Esophagus muscularis mucosa (tissue), 4 donors: ENCODE data around the gene JPH4. TPM values are rescaled to one million over a fixed set of nuclear protein-coding genes. Genes with fewer than 3 reads are reported as not detected.

ENCODE experiments used
- DNase-seq: peaks from one replicate; pipeline ENCODE4 v3.0.0-alpha.2; 2017; ENCODE audit errors: extremely low spot score
- H3K27ac ChIP-seq, 4 donors: fragments of 200-600 bp; sonication (generic); replicated peaks in 1 of 4; 1 replicate in 3 of 4; 2 replicates in 1 of 4; pipeline ENCODE4 v1.5.1; 2016 to 2019; ENCODE audit warnings: mild to moderate bottlenecking in 1 of 4
- H3K27me3 ChIP-seq, 4 donors: fragments of 200-600 bp; sonication (generic); one replicate each; pipeline versions ENCODE4 v1.5.1 to v1.6.0; 2016 to 2019
- H3K36me3 ChIP-seq, 4 donors: fragments of 200-600 bp; sonication (generic); one replicate each; pipeline ENCODE4 v1.5.1; 2016 to 2019
- H3K4me1 ChIP-seq, 4 donors: fragments of 200-600 bp; sonication (generic); one replicate each; pipeline ENCODE4 v1.5.1; 2016 to 2019
- H3K4me3 ChIP-seq, 4 donors: fragments of 200-600 bp; sonication (generic); 1 replicate in 2 of 4; 2 replicates in 2 of 4; pipeline ENCODE4 v1.5.1; 2016 to 2019; ENCODE audit warnings: mild to moderate bottlenecking in 4 of 4, moderate library complexity in 1 of 4
- H3K9me3 ChIP-seq, 4 donors: fragments of 200-600 bp; sonication (generic); 1 replicate in 3 of 4; 2 replicates in 1 of 4; pipeline ENCODE4 v1.5.1; 2016 to 2019
- EP300 ChIP-seq: sonication (generic); formaldehyde crosslinking; IDR thresholded peaks from one replicate; pipeline ENCODE4 v1.6.1; 2017; ENCODE audit warnings: antibody characterized with exemption
- POLR2A ChIP-seq: fragments of 450-650 bp; IDR thresholded peaks from one replicate; pipeline ENCODE4 v1.6.1; 2017; ENCODE audit warnings: antibody characterized with exemption, moderate library complexity, mild to moderate bottlenecking, low read depth
- POLR2AphosphoS5 ChIP-seq, 2 donors: sonication (generic); formaldehyde crosslinking; IDR thresholded peaks; one replicate each; pipeline ENCODE4 v1.6.1; 2017; ENCODE audit warnings: antibody characterized with exemption in 2 of 2
- WGBS: methylation state at CpG from one replicate; pipeline ENCODE4 v1.1.5; 2018; 5-methylcytosine and 5-hydroxymethylcytosine counted together
- intact Hi-C: fragments of 100-400 bp; cut with DNase I; formaldehyde crosslinking; loops from one replicate; pipeline ENCODE4 v1.15.1; 2023
- total RNA-seq, 4 donors: library from RNA; depleted of rRNA; stranded (reverse); fragments of >200 nt; gene quantifications; one replicate each; pipeline versions ENCODE4 v1.1.0 to v1.2.1, GENCODE V29; 2016
- TF ChIP-seq, protein P1 (sequence below), 3 experiments: fragments of 200-600 bp in 2 of 3; fragments of 450-650 bp in 1 of 3; sonication (generic) in 2 of 3; IDR thresholded peaks; one replicate each; pipeline ENCODE4 v1.5.1; 2017 to 2019; ENCODE audit warnings: antibody characterized with exemption in 3 of 3, mild to moderate bottlenecking in 2 of 3, moderate library complexity in 1 of 3

JPH4 gene
- total RNA-seq, 4 donors from 2014 or later: 0.83 to 2.8 (median 2.0) TPM

GRCh38 chr14:23577710-23578392 is 739 bp downstream of the JPH4 start:
- no peak for DNase-seq

DNA sequence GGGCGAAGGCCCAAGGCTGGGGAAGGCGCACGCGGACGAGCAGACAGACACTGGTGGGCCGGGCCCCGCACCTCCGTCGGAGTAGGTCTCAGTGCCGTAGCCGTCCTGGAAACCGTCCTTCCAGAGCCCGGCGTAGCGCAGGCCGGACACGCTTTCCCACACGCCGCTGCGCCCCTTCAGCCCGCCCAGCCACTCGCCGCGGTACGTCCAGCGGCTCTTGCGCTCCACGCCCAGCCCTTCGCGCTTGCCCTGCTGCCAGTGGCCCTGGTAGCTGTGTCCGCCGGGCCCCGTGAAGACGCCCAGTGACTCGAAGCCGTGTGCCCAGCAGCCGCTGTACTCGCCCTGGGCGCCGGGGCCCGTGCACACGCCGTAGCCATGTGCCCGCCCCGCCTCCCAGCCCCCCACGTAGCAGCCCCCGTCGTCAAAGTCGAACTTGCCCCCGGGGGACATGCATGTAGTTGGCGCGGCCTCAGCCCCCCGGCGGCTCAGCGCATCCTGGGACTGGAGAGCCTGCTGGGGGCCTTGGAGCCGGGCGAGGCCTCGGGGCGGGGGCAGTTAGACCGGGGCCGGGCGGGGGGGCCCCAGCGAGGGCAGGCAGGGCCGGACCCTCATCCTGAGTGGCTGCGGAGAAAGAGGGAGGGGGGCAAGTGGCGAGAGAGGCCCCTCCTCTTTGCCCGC is 1.4 kb downstream of the JPH4 start:
- H3K27ac ChIP-seq: no peak overlapping the region
- no peaks in the 10 kb centered on the region for H3K36me3 ChIP-seq
- peaks cover 7 to 35% (median 34%) of the 10 kb centered on the region in 4 donors for H3K4me1 ChIP-seq
- DNase-seq: no peak
- H3K4me3 ChIP-seq: peak overlapping the region; percentile 35 to 50 (median 42)
- TF ChIP-seq EP300: no peak
- TF ChIP-seq, protein P1, sequence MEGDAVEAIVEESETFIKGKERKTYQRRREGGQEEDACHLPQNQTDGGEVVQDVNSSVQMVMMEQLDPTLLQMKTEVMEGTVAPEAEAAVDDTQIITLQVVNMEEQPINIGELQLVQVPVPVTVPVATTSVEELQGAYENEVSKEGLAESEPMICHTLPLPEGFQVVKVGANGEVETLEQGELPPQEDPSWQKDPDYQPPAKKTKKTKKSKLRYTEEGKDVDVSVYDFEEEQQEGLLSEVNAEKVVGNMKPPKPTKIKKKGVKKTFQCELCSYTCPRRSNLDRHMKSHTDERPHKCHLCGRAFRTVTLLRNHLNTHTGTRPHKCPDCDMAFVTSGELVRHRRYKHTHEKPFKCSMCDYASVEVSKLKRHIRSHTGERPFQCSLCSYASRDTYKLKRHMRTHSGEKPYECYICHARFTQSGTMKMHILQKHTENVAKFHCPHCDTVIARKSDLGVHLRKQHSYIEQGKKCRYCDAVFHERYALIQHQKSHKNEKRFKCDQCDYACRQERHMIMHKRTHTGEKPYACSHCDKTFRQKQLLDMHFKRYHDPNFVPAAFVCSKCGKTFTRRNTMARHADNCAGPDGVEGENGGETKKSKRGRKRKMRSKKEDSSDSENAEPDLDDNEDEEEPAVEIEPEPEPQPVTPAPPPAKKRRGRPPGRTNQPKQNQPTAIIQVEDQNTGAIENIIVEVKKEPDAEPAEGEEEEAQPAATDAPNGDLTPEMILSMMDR (IDR thresholded peaks at IDR 0.05): no peak
- no peak for TF ChIP-seq POLR2AphosphoS5 (IDR thresholded peaks at IDR 0.05)
- no peak for TF ChIP-seq POLR2A
- H3K9me3 ChIP-seq: no peaks in the 10 kb centered on the region
- intact Hi-C loops: no loop called here
- H3K27me3 ChIP-seq: peaks cover 8 to 90% (median 36%) of the 10 kb centered on the region in 4 donors
- WGBS: 10% methylated on average over 16 of the region's 67 CpGs

More at GRCh38 chr14:23577710-23578392, 739 bp downstream of the JPH4 start:
- H3K27me3 ChIP-seq: peaks cover 8 to 92% (median 36%) of the 10 kb centered on the region in 4 donors
- H3K9me3 ChIP-seq: no peaks in the 10 kb centered on the region
- peak overlapping the region; percentile 35 to 50 (median 42) for H3K4me3 ChIP-seq
- H3K27ac ChIP-seq: no peak overlapping the region
- no peaks in the 10 kb centered on the region for H3K36me3 ChIP-seq
- intact Hi-C loops: no loop called here
- peaks cover 7 to 35% (median 34%) of the 10 kb centered on the region in 4 donors for H3K4me1 ChIP-seq
- TF ChIP-seq, protein P1 (IDR thresholded peaks at IDR 0.05): no peak
- TF ChIP-seq POLR2AphosphoS5 (IDR thresholded peaks at IDR 0.05) (no peak), EP300 (no peak), POLR2A (no peak)
- 7% methylated on average over 18 of the region's 24 CpGs for WGBS

GRCh38 chr14:23573384-23574015 is 5.1 kb downstream of the JPH4 start:
- no peaks in the 10 kb centered on the region for H3K9me3 ChIP-seq
- H3K4me3 ChIP-seq: no peak overlapping the region
- no peak for DNase-seq
- intact Hi-C loops: no loop called here
- peaks cover 8 to 74% (median 33%) of the 10 kb centered on the region in 4 donors for H3K27me3 ChIP-seq
- peaks cover 7 to 34% (median 28%) of the 10 kb centered on the region in 4 donors for H3K4me1 ChIP-seq
- no peak overlapping the region for H3K27ac ChIP-seq
- WGBS: 75% methylated on average over 5 of the region's 5 CpGs
- H3K36me3 ChIP-seq: no peaks in the 10 kb centered on the region
- TF ChIP-seq, protein P1 (IDR thresholded peaks at IDR 0.05): no peak
- TF ChIP-seq POLR2AphosphoS5 (IDR thresholded peaks at IDR 0.05) (no peak), POLR2A (no peak), EP300 (no peak)

- TF ChIP-seq POLR2AphosphoS5 (IDR thresholded peaks at IDR 0.05) (peak in 1 of 2 donors; percentile 9), EP300 (no peak), POLR2A (no peak)
- TF ChIP-seq, protein P1 (IDR thresholded peaks at IDR 0.05): no peak
- WGBS: 62% methylated on average over 4 of the region's 4 CpGs
- intact Hi-C loops: no loop called here
- H3K36me3 ChIP-seq: no peaks in the 10 kb centered on the region
- no peak overlapping the region for H3K4me3 ChIP-seq
- DNase-seq: no peak
- no peak overlapping the region for H3K27ac ChIP-seq
- H3K27me3 ChIP-seq: peaks cover 8 to 67% (median 28%) of the 10 kb centered on the region in 4 donors
- peaks cover 10 to 34% (median 27%) of the 10 kb centered on the region in 4 donors for H3K4me1 ChIP-seq
- no peaks in the 10 kb centered on the region for H3K9me3 ChIP-seq
Observed at GRCh38 chr14:23572836-23573235, 5.8 kb downstream of the JPH4 start.
